Neural progenitor cell (in vitro differentiated cells): ENCODE measurements around the gene SLC25A44. TPM values are rescaled to one million over a fixed set of nuclear protein-coding genes. Genes with fewer than 3 reads are reported as not detected.

Source experiments
- DNase-seq: peaks from one replicate; pipeline ENCODE4 v3.0.0-alpha.2; 2016; ENCODE audit warnings: low spot score
- H2AFZ ChIP-seq: fragments of 200-600 bp; sonication (generic); replicated peaks from 2 replicates; pipeline ENCODE4 v1.6.1; 2016; ENCODE audit warnings: antibody characterized with exemption
- H3F3A ChIP-seq: fragments of 200-600 bp; sonication (generic); 2 replicates; pipeline ENCODE4 v1.6.1; 2016; ENCODE audit warnings: antibody characterized with exemption, low read depth
- H3K27ac ChIP-seq: fragments of 200-600 bp; sonication (generic); 2 replicates; pipeline ENCODE4 v1.5.1; 2016; ENCODE audit warnings: mild to moderate bottlenecking
- H3K27me3 ChIP-seq: fragments of 200-600 bp; sonication (generic); 2 replicates; pipeline ENCODE4 v1.6.1; 2016; ENCODE audit warnings: mild to moderate bottlenecking, moderate library complexity
- H3K36me3 ChIP-seq: fragments of 200-600 bp; sonication (generic); 2 replicates; pipeline ENCODE4 v1.5.1; 2016
- H3K4me1 ChIP-seq: fragments of 200-600 bp; sonication (generic); 2 replicates; pipeline ENCODE4 v1.6.1; 2016; ENCODE audit warnings: mixed run types
- H3K4me2 ChIP-seq: fragments of 200-600 bp; sonication (generic); 2 replicates; pipeline ENCODE4 v1.6.1; 2016
- H3K4me3 ChIP-seq: fragments of 200-600 bp; sonication (generic); 2 replicates; pipeline ENCODE4 v1.5.1; 2016
- H3K79me2 ChIP-seq: fragments of 200-600 bp; sonication (generic); 2 replicates; pipeline ENCODE4 v1.6.1; 2016; ENCODE audit warnings: low read depth
- H3K9ac ChIP-seq: fragments of 200-600 bp; sonication (generic); 2 replicates; pipeline ENCODE4 v1.6.1; 2016
- H3K9me3 ChIP-seq: fragments of 200-600 bp; sonication (generic); 2 replicates; pipeline ENCODE4 v1.5.1; 2016; ENCODE audit warnings: low read depth
- H4K20me1 ChIP-seq: fragments of 200-600 bp; sonication (generic); 2 replicates; pipeline ENCODE4 v1.6.1; 2016; ENCODE audit warnings: low read depth
- H3K27ac Mint-ChIP-seq: 3 replicates; pipeline ENCODE4 v1.8.0; 2021; ENCODE audit warnings: mixed read lengths
- H3K27me3 Mint-ChIP-seq: 2 replicates; pipeline ENCODE4 v1.8.0; 2022; ENCODE audit warnings: low read depth, mild to moderate bottlenecking, inconsistent platforms, moderate library complexity, mixed read lengths; ENCODE audit not compliant: insufficient read depth
- H3K36me3 Mint-ChIP-seq: 3 replicates; pipeline ENCODE4 v1.8.0; 2021; ENCODE audit warnings: mixed read lengths
- H3K4me1 Mint-ChIP-seq: 3 replicates; pipeline ENCODE4 v1.8.0; 2021; ENCODE audit warnings: mixed read lengths
- H3K4me3 Mint-ChIP-seq: 3 replicates; pipeline ENCODE4 v1.8.0; 2021; ENCODE audit warnings: mild to moderate bottlenecking, moderate library complexity, mixed read lengths
- H3K9me3 Mint-ChIP-seq: 3 replicates; pipeline ENCODE4 v1.8.0; 2020; ENCODE audit warnings: mixed read lengths
- EZH2 ChIP-seq: fragments of 200-600 bp; sonication (generic); IDR thresholded peaks from 2 replicates; pipeline ENCODE4 v1.6.1; 2017; ENCODE audit warnings: antibody characterized with exemption, mild to moderate bottlenecking, moderate library complexity
- EZH2phosphoT487 ChIP-seq: fragments of 200-600 bp; sonication (generic); IDR thresholded peaks from 2 replicates; pipeline ENCODE4 v1.6.1; 2017; ENCODE audit warnings: antibody characterized with exemption
- total RNA-seq: library from RNA; depleted of rRNA; stranded (reverse); fragments of >200 nt; gene quantifications from 2 replicates; pipeline ENCODE4 v1.2.3, GENCODE V29; 2015; ENCODE audit warnings: low replicate concordance
- TF ChIP-seq, protein P1 (sequence below): fragments of 200-600 bp; sonication (generic); IDR thresholded peaks from 2 replicates; pipeline ENCODE4 v1.5.1; 2017; ENCODE audit warnings: antibody characterized with exemption, mild to moderate bottlenecking

Gene SLC25A44
- total RNA-seq, 1 donor from 2014 or later, result 4.6 TPM

DNA sequence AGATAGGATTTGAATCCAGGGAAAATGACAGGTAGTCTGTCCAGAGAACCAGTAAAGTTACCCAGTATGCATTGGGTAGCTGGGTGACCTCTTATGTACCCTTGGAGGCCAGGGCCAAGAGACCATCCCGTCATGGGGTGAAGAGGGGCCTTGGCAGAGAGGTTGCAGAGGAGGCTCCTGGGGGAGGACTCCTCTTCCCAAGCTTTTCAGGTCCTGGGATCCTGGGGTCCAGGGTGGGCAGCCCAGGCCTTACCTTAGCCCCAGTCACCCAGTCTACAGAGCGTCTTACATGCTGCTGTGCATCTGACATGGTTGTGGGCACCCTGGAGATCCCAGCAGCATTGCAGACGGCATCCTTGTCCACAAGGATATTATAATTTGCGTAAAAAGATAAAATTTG is 32.9 kb downstream of the SLC25A44 start:
- Histone ChIP-seq H3K4me3 (no peak overlapping the region), H3K9me3 (no peaks in the 10 kb centered on the region), H3K9ac (no peak overlapping the region), H3K36me3 (peaks cover 5% of the 10 kb centered on the region), H3K4me1 (no peaks in the 10 kb centered on the region), H3K27ac (no peak overlapping the region), H3K4me2 (no peak overlapping the region), H3K79me2 (no peaks in the 10 kb centered on the region), H3F3A (peaks cover 10% of the 10 kb centered on the region), H4K20me1 (peaks cover 11% of the 10 kb centered on the region), H2AFZ (no peak overlapping the region), H3K27me3 (no peaks in the 10 kb centered on the region)
- Mint-ChIP-seq H3K27me3 (peaks cover 2% of the 10 kb centered on the region), H3K36me3 (peaks cover 22% of the 10 kb centered on the region), H3K27ac (no peak overlapping the region), H3K4me3 (no peak overlapping the region), H3K4me1 (peaks cover 4% of the 10 kb centered on the region), H3K9me3 (no peaks in the 10 kb centered on the region)
- TF ChIP-seq EZH2phosphoT487 (no peak), EZH2 (no peak)
- TF ChIP-seq, protein P1, sequence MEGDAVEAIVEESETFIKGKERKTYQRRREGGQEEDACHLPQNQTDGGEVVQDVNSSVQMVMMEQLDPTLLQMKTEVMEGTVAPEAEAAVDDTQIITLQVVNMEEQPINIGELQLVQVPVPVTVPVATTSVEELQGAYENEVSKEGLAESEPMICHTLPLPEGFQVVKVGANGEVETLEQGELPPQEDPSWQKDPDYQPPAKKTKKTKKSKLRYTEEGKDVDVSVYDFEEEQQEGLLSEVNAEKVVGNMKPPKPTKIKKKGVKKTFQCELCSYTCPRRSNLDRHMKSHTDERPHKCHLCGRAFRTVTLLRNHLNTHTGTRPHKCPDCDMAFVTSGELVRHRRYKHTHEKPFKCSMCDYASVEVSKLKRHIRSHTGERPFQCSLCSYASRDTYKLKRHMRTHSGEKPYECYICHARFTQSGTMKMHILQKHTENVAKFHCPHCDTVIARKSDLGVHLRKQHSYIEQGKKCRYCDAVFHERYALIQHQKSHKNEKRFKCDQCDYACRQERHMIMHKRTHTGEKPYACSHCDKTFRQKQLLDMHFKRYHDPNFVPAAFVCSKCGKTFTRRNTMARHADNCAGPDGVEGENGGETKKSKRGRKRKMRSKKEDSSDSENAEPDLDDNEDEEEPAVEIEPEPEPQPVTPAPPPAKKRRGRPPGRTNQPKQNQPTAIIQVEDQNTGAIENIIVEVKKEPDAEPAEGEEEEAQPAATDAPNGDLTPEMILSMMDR, result no peak
- no peak for DNase-seq

- Histone ChIP-seq H3K9me3 (no peaks in the 10 kb centered on the region), H3K27me3 (no peaks in the 10 kb centered on the region), H3K4me1 (no peaks in the 10 kb centered on the region), H3K27ac (no peak overlapping the region), H3K4me3 (no peak overlapping the region), H3K36me3 (peaks cover 5% of the 10 kb centered on the region), H3F3A (peaks cover 10% of the 10 kb centered on the region), H3K4me2 (no peak overlapping the region), H4K20me1 (peaks cover 10% of the 10 kb centered on the region), H3K79me2 (no peaks in the 10 kb centered on the region), H3K9ac (no peak overlapping the region), H2AFZ (no peak overlapping the region)
- Mint-ChIP-seq H3K27me3 (peaks cover 2% of the 10 kb centered on the region), H3K9me3 (no peaks in the 10 kb centered on the region), H3K4me3 (no peak overlapping the region), H3K36me3 (peaks cover 18% of the 10 kb centered on the region), H3K27ac (no peak overlapping the region), H3K4me1 (peaks cover 4% of the 10 kb centered on the region)
- TF ChIP-seq, protein P1, result no peak
- TF ChIP-seq EZH2phosphoT487 (no peak), EZH2 (no peak)
- DNase-seq, result no peak
Measured at GRCh38 chr1:156228501-156228900, 34.6 kb downstream of the SLC25A44 start.

DNA sequence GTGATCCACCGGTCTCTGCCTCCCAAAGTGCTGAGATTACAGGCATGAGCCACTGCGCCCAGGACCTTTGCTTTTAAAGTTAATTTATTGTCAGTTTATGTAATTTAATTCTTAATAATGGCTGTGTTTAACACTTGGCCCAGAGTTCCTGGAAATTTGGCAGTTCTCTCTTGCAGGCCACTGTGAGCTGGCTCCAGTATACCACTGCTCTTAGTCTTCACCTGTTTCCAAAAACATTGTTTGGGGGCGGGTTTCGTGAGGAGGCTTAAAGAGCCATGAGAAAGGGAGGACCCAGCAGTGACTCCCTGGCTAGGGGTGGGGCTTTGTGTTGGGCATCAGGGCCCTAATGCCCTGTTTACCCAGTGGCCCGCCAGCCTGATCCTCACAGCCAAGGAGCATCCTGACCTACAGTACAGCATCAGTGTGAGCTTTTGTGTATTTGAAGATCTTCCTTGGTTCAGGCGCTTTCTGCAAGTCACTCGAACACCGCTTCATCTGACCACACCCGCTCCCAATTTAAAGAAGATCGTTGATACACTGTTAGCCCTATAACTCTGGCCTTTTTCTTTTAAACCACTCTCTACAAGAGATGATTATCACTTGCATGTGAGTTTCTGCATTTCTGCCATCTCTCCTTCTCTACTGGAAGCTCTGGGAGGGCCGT is 36.0 kb downstream of the SLC25A44 start:
- no peak overlapping the region for H3K27ac ChIP-seq
- Mint-ChIP-seq H3K27me3 (peaks cover 4% of the 10 kb centered on the region), H3K9me3 (no peaks in the 10 kb centered on the region), H3K4me1 (peaks cover 4% of the 10 kb centered on the region), H3K27ac (peak overlapping the region; percentile 69), H3K4me3 (no peak overlapping the region), H3K36me3 (peaks cover 18% of the 10 kb centered on the region)
- H3K9ac ChIP-seq, result no peak overlapping the region
- DNase-seq, result no peak
- TF ChIP-seq EZH2, result no peak
- TF ChIP-seq, protein P1, result no peak
- no peak for TF ChIP-seq EZH2phosphoT487
- H3K4me3 ChIP-seq, result no peak overlapping the region
- H3K36me3 ChIP-seq, result peaks cover 5% of the 10 kb centered on the region
- no peaks in the 10 kb centered on the region for H3K9me3 ChIP-seq
- no peaks in the 10 kb centered on the region for H3K4me1 ChIP-seq
- no peaks in the 10 kb centered on the region for H3K27me3 ChIP-seq
- peaks cover 5% of the 10 kb centered on the region for H4K20me1 ChIP-seq
- H3F3A ChIP-seq, result peaks cover 3% of the 10 kb centered on the region
- H2AFZ ChIP-seq, result no peak overlapping the region
- H3K79me2 ChIP-seq, result no peaks in the 10 kb centered on the region
- H3K4me2 ChIP-seq, result no peak overlapping the region
